Fibroblast of skin of abdomen (primary cell): Measurements from ENCODE around the gene ZNF546.
"Not testable (repeated sequence)": the region's sequence is repeated elsewhere in the genome, so short reads cannot be mapped to it uniquely, and the experiment has no call there.

ENCODE experiments used
- DNase-seq: peaks from one replicate; pipeline ENCODE4 v3.0.0-alpha.2; 2013

ZNF546 gene

DNA sequence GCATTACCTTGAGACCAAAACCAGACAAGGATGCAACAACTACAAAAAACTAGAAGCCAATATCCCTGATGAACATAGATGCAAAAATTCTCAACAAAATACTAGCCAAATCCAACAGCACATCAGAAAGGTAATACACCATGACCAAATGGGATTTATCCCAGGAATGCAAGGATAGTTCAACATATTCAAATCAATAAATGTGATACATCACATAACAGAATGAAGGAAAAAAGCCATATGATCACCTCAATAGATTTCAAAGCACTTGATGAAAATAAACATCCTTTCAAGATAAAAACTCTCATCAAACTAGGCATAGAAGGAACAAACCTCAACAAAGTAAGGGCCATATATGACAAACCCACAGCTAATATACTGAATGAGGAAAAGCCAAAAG, 10.2 kb upstream of the ZNF546 start:
- DNase-seq: no peak

DNA sequence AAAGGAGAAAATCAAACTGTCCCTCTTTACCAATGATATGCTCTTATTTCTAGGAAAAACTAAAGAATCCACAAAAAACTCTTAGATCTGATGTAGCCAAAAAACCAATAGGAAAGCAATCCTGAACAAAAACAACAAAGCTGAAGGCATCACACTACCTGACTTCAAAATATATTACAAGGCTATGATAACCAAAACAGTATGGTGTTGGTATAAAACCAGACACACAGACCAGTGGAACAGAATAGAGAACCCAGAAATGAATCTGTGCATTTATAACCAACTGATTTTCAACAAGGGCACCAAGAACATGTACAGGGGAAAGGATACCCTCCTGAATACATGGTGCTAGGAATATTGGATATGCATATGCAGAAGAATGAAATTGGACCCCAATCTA, 9.7 kb upstream of the ZNF546 start:
- no peak for DNase-seq

- DNase-seq: no peak
Observed at GRCh38 chr19:39987596-39987995, 9.3 kb upstream of the ZNF546 start.

DNA sequence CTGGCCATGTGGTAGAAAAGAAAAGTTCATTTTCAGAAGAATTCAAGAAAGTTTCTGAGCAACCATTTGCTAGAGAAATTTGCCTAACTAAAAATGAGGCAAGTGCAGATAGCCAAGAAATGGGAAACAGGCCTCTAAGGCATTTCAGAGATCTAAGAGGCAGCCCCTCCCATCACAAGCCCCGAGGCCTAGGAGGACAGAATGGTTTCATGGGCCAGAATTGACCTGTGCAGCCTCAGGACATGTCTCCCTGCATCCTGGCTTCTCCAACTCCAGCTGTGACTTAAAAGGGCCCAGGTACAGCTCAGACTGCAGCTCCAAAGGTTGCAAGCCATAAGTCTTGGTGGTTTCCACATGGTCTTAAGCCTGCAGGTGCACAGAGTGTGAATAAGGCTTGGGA, 3.3 kb upstream of the ZNF546 start:
- DNase-seq: no peak

GRCh38 chr19:39994361-39994760, 2.5 kb upstream of the ZNF546 start:
- no peak for DNase-seq

DNA sequence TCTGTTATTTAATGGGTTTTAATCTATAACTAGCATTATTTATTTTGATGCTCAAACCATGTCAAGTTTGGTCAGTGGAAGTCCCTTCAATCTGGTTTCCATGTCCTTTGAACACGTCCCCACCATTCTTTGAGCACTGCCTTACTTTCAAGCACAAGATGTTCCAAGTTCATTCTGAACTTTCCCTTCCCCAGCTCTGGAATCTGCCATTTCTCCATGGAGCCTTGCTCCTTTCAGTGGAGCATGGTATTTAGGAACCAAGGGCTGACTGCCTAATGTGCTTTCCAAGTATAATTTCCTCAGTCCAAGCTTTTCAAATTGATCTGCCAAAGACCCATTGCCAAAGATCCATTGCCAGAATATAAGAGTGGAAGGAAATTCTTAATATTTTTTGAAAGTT, 1.1 kb upstream of the ZNF546 start:
- DNase-seq: no peak

GRCh38 chr19:39996218-39996810, 546 bp upstream of the ZNF546 start:
- DNase-seq: peak; percentile 53

DNA sequence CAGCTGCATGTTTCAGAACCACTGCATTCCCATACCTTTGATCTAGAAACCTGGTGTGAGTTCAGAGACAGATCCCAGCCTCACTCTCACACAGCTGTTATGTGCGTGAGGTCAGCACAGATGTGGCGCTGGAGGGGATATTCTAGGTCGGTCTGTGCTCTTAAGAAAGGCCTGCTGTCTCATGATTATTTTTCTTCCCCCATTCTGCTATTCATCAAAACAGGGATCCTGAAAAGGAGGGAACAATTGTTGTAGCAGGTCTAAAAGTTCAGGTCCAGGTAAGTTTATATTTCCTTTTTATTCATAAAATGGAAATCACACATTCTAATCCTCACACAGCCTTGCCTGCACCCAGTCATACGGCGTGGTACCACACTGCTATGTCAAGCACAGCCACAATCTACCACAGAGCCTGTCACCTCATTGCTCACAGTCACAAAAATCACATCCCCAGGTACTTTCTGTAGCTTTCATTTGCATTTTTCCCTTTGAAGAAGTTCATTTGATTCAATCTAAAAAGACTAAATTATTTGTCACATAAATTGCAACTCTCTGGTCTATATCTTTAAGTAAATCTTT, 867 bp downstream of the ZNF546 start:
- peak; percentile 4 for DNase-seq

DNA sequence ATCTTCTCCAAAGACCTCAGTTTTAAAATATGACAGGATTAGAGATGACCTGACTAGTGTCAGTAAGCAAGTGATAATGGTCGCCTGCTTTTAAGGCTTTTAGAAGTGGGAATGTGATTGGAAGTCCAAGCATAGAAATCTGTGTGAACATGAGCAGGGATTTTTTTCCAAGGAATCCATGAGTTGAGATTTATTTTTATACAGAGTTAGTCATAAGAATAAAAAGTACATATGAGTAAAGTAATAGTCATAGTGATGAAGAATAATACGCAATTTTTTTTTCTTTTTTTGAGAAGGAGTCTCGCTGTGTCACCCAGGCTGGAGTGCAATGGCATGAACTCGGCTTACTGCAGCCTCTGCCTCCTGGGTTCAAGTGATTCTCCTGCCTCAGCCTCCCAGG, 1.6 kb downstream of the ZNF546 start:
- DNase-seq: no peak

GRCh38 chr19:40005691-40006272, 8.9 kb downstream of the ZNF546 start:
- no peak for DNase-seq

DNA sequence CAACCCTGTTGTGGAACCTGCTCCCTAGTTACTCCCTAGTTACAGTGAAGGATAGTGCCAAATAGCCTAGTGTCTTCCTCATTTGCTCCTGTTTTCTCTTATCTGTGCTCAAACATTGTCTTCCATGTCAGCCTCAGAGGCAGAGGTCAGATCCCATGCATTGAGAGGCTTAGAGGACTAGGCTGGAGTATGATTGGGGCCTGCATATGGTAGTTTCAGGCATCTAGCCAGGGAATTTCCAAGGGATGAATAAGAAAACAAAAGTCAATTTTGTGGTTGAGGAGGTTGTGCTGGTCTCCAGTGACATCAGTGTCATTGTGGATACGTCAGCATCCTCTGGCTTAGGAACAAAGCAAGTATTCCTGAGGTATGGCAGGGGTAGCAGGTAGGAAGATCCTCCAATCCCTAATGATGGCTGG, 9.4 kb downstream of the ZNF546 start:
- peak; percentile 72 for DNase-seq

- no peak for DNase-seq
Observed at GRCh38 chr19:40009674-40010073, 12.8 kb downstream of the ZNF546 start.

DNA sequence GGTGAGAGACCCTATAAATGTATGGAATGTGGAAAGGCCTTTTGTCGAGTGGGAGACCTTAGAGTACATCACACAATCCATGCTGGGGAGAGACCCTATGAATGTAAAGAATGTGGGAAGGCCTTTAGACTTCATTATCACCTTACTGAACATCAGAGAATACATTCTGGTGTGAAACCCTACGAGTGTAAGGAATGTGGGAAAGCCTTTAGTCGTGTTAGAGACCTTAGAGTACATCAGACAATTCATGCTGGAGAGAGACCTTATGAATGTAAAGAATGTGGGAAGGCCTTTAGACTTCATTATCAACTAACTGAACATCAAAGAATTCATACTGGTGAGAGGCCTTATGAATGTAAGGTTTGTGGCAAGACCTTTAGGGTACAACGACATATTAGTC, 17.1 kb downstream of the ZNF546 start:
- DNase-seq: no peak

GRCh38 chr19:40023969-40024368, 27.1 kb downstream of the ZNF546 start:
- DNase-seq: no peak

GRCh38 chr19:40025938-40026596, 29.2 kb downstream of the ZNF546 start:
- DNase-seq: no peak

DNA sequence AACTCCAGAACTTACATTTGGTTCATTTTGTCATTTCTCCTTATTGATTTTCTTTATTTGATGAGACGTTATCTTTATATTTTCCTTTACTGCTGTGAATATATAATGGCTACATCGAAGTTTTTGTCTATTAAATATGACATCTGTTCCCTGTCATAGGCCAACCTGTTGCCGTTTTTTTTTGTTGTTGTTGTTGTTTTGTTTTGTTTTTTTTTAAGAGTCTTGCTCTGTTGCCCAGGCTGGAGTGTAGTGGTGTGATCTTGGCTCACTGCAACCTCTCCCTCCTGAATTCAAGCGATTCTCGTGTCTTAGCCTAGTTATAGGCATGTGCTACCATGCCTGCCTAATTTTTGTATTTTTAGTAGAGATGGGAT, 29.7 kb downstream of the ZNF546 start:
- no peak for DNase-seq

DNA sequence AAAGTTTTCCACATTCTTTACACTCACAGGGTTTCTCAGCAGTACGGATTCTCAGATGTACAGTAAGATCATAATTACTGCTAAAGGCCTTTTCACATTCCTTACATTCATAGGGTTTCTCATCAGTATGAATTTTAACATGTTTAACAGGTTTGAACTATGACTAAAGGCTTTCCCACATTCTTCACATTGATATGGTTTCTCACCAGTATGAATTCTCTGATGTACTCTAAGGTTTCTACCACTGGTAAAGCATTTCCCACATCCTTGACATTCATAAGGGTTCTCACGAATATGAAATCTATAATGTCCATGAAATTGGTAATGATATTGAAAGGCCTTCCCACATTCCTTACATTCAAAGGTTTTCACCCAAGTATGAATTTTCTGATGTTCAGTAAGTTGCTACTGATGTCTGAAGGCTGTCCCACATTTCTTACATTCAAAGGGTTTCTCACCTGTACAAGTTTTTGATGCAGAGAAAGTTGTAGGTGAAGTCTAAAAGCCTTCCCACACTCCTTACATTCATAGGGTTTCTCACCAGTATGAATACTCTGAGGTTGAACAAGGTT, 37.2 kb downstream of the ZNF546 start:
- DNase-seq: no peak

- peak; percentile 9 for DNase-seq
Observed at GRCh38 chr19:40035996-40036395, 39.1 kb downstream of the ZNF546 start.

DNA sequence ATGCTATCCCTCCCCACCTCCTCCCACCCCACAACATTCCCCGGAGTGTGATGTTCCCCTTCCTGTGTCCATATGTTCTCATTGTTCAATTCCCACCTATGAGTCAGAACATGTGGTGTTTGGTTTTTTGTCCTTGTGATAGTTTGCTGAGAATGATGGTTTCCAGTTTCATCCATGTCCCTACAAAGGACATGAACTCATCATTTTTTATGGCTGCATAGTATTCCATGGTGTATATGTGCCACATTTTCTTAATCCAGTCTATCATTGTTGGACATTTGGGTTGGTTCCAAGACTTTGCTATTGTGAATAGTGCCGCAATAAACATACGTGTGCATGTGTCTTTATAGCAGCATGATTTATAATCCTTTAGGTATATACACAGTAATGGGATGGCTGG, 41.2 kb downstream of the ZNF546 start:
- DNase-seq: not testable (repeated sequence)

DNA sequence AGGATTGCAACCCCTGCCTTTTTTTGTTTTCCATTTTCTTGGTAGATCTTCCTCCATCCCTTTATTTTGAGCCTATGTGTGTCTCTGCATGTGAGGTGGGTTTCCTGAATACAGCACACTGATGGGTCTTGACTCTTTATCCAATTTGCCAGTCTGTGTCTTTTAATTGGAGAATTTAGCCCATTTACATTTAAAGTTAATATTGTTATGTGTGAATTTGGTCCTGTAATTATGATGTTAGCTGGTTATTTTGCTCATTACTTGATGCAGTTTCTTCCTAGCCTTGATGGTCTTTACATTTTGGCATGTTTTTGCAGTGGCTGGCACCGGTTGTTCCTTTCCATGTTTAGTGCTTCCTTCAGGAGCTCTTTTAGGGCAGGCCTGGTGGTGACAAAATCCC, 44.9 kb downstream of the ZNF546 start:
- not testable (repeated sequence) for DNase-seq

DNA sequence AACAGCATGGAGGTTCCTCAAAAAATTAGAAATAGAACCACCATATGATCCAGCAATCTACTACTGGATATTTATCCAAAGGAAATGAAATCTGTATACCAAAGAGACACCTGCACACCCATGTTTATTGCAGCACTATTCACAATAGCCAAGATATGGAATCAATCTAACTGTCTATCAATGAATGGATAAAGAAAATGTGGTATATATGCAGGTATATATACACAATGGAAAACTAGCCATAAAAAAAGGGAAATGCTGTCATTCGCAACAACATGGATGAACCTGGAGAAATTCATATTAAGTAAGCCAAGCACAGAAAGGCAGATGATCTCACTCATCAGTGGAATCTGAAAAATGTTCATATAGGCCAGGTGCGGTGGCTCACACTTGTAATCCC, 56.6 kb downstream of the ZNF546 start:
- DNase-seq: no peak

- DNase-seq: no peak
Observed at GRCh38 chr19:40054632-40055031, 57.8 kb downstream of the ZNF546 start.

- DNase-seq: no peak
Observed at GRCh38 chr19:40055049-40055448, 58.2 kb downstream of the ZNF546 start.
